D721Med (cell line): Measurements from ENCODE around the gene TANGO6.

ENCODE experiments used
- DNase-seq: peaks from one replicate; pipeline ENCODE4 v3.0.0; 2011; ENCODE audit warnings: low spot score; ENCODE audit not compliant: insufficient read length
- FAIRE-seq: peaks from 2 replicates; lab custom pipeline; 2011; peaks lifted over from hg19 to GRCh38; lab: Jason Lieb, UNC
- CTCF ChIP-seq: IDR thresholded peaks from 2 replicates; pipeline ENCODE4 v1.5.1; 2012; ENCODE audit warnings: mild to moderate bottlenecking, control low read depth; ENCODE audit not compliant: insufficient read depth; ENCODE audit errors: missing control alignments

Gene TANGO6

GRCh38 chr16:69005641-69006355 is 162.5 kb downstream of the TANGO6 start:
- TF ChIP-seq CTCF = no peak
- FAIRE-seq (no peak), DNase-seq (no peak)

GRCh38 chr16:69012906-69013305 is 169.6 kb downstream of the TANGO6 start:
- FAIRE-seq (no peak), DNase-seq (no peak)
- TF ChIP-seq CTCF = no peak

- FAIRE-seq = no peak
Measured at GRCh38 chr16:69013991-69014390, 170.7 kb downstream of the TANGO6 start.

GRCh38 chr16:69014811-69015210 is 171.5 kb downstream of the TANGO6 start:
- FAIRE-seq (no peak), DNase-seq (no peak)
- no peak for TF ChIP-seq CTCF

More at GRCh38 chr16:69013991-69014390, 170.7 kb downstream of the TANGO6 start:
- TF ChIP-seq CTCF = no peak
- DNase-seq = no peak

GRCh38 chr16:69017036-69017783 is 173.9 kb downstream of the TANGO6 start:
- TF ChIP-seq CTCF = no peak
- FAIRE-seq = no peak
- no peak for DNase-seq

GRCh38 chr16:69019811-69020210 is 176.5 kb downstream of the TANGO6 start:
- FAIRE-seq (no peak), DNase-seq (no peak)
- TF ChIP-seq CTCF = no peak

GRCh38 chr16:69029121-69029520 is 185.8 kb downstream of the TANGO6 start:
- FAIRE-seq (no peak), DNase-seq (no peak)
- TF ChIP-seq CTCF = no peak
